ENCODE data around the gene PRPSAP2. TPM values are rescaled to one million over a fixed set of nuclear protein-coding genes. Genes with fewer than 3 reads are reported as not detected.
A peak's percentile ranks its signal among the peaks of the same experiment; 100 is the strongest.
"Not testable (repeated sequence)": the region's sequence is repeated elsewhere in the genome, so short reads cannot be mapped to it uniquely, and the experiment has no call there.

PRPSAP2 gene
- total RNA-seq, 1 donor from 2014 or later: 43.0 TPM

- no peaks in the 10 kb centered on the region for H3K27me3 ChIP-seq (ENCODE audit: control insufficient read depth, insufficient read depth, low read length)
- peak overlapping the region; percentile 77 for H3K4me3 ChIP-seq (ENCODE audit: low read depth, low read length)
- DNase-seq (ENCODE audit: low read depth): no peak
- TF ChIP-seq CTCF (IDR thresholded peaks at IDR 0.05; ENCODE audit: insufficient read depth, low read length, poor library complexity, severe bottlenecking): no peak
- H3K36me3 ChIP-seq (ENCODE audit: control insufficient read depth, insufficient read depth, low read length): no peaks in the 10 kb centered on the region
Observed at GRCh38 chr17:18859256-18859655, 1.3 kb downstream of the PRPSAP2 start.

GRCh38 chr17:18860161-18860972 lies 2.4 kb downstream of the PRPSAP2 start:
- no peak for TF ChIP-seq CTCF (IDR thresholded peaks at IDR 0.05; ENCODE audit: insufficient read depth, low read length, poor library complexity, severe bottlenecking)
- DNase-seq (ENCODE audit: low read depth): no peak
- Histone ChIP-seq H3K27me3 (ENCODE audit: control insufficient read depth, insufficient read depth, low read length) (no peaks in the 10 kb centered on the region), H3K4me3 (ENCODE audit: low read depth, low read length) (no peak overlapping the region), H3K36me3 (ENCODE audit: control insufficient read depth, insufficient read depth, low read length) (no peaks in the 10 kb centered on the region)

GRCh38 chr17:18862011-18862410 lies 4.1 kb downstream of the PRPSAP2 start:
- no peak for TF ChIP-seq CTCF (IDR thresholded peaks at IDR 0.05; ENCODE audit: insufficient read depth, low read length, poor library complexity, severe bottlenecking)
- no peak overlapping the region for H3K4me3 ChIP-seq (ENCODE audit: low read depth, low read length)
- no peak for DNase-seq (ENCODE audit: low read depth)
- H3K27me3 ChIP-seq (ENCODE audit: control insufficient read depth, insufficient read depth, low read length): no peaks in the 10 kb centered on the region
- H3K36me3 ChIP-seq (ENCODE audit: control insufficient read depth, insufficient read depth, low read length): no peaks in the 10 kb centered on the region

GRCh38 chr17:18864996-18865395 lies 7.1 kb downstream of the PRPSAP2 start:
- not testable (repeated sequence) for H3K4me3 ChIP-seq (ENCODE audit: low read depth, low read length); H3K27me3 ChIP-seq (ENCODE audit: control insufficient read depth, insufficient read depth, low read length); DNase-seq (ENCODE audit: low read depth); H3K36me3 ChIP-seq (ENCODE audit: control insufficient read depth, insufficient read depth, low read length)

- TF ChIP-seq CTCF (IDR thresholded peaks at IDR 0.05; ENCODE audit: insufficient read depth, low read length, poor library complexity, severe bottlenecking): no peak
- Histone ChIP-seq H3K27me3 (ENCODE audit: control insufficient read depth, insufficient read depth, low read length) (no peaks in the 10 kb centered on the region), H3K36me3 (ENCODE audit: control insufficient read depth, insufficient read depth, low read length) (no peaks in the 10 kb centered on the region), H3K4me3 (ENCODE audit: low read depth, low read length) (no peak overlapping the region)
- DNase-seq (ENCODE audit: low read depth): no peak
Observed at GRCh38 chr17:18866866-18867813, 9.2 kb downstream of the PRPSAP2 start.

- no peak for TF ChIP-seq CTCF (IDR thresholded peaks at IDR 0.05; ENCODE audit: insufficient read depth, low read length, poor library complexity, severe bottlenecking)
- Histone ChIP-seq H3K27me3 (ENCODE audit: control insufficient read depth, insufficient read depth, low read length) (no peaks in the 10 kb centered on the region), H3K4me3 (ENCODE audit: low read depth, low read length) (no peak overlapping the region), H3K36me3 (ENCODE audit: control insufficient read depth, insufficient read depth, low read length) (no peaks in the 10 kb centered on the region)
- DNase-seq (ENCODE audit: low read depth): no peak
Observed at GRCh38 chr17:18877104-18877645, 19.2 kb downstream of the PRPSAP2 start.
